Neural crest cell (in vitro differentiated cells): Measurements from ENCODE around the gene CDK19. TPM values are rescaled to one million over a fixed set of nuclear protein-coding genes. Genes with fewer than 3 reads are reported as not detected.

Experiments
- DNase-seq: peaks from one replicate; pipeline ENCODE4 v3.0.0; 2021; ENCODE audit warnings: low read depth, mixed read lengths, low spot score
- H3K27ac Mint-ChIP-seq: one replicate; pipeline ENCODE4 v1.8.0; 2021; ENCODE audit warnings: mild to moderate bottlenecking, mixed read lengths; ENCODE audit not compliant: unreplicated experiment
- H3K27me3 Mint-ChIP-seq: 2 replicates; pipeline ENCODE4 v1.8.0; 2021; ENCODE audit warnings: low read depth, mild to moderate bottlenecking, mixed read lengths
- H3K36me3 Mint-ChIP-seq: 2 replicates; pipeline ENCODE4 v1.8.0; 2021; ENCODE audit warnings: low read depth, mild to moderate bottlenecking, mixed read lengths
- H3K4me1 Mint-ChIP-seq: 2 replicates; pipeline ENCODE4 v1.8.0; 2021; ENCODE audit warnings: mixed read lengths
- H3K4me3 Mint-ChIP-seq: one replicate; pipeline ENCODE4 v1.8.0; 2021; ENCODE audit warnings: mild to moderate bottlenecking, mixed read lengths
- H3K9me3 Mint-ChIP-seq: 2 replicates; pipeline ENCODE4 v1.8.0; 2021; ENCODE audit warnings: mixed read lengths
- total RNA-seq: library from RNA; stranded (reverse); gene quantifications from 2 replicates; pipeline ENCODE4 v1.2.1, GENCODE V29; 2021
- TF ChIP-seq, protein P1 (sequence below): fragments of 200-600 bp; sonication (generic); conservative IDR thresholded peaks from 2 replicates; pipeline ENCODE4 v1.5.0; 2021; ENCODE audit warnings: antibody characterized with exemption, mild to moderate bottlenecking

The CDK19 gene
- total RNA-seq, 1 donor from 2014 or later: 24.4 TPM

DNA sequence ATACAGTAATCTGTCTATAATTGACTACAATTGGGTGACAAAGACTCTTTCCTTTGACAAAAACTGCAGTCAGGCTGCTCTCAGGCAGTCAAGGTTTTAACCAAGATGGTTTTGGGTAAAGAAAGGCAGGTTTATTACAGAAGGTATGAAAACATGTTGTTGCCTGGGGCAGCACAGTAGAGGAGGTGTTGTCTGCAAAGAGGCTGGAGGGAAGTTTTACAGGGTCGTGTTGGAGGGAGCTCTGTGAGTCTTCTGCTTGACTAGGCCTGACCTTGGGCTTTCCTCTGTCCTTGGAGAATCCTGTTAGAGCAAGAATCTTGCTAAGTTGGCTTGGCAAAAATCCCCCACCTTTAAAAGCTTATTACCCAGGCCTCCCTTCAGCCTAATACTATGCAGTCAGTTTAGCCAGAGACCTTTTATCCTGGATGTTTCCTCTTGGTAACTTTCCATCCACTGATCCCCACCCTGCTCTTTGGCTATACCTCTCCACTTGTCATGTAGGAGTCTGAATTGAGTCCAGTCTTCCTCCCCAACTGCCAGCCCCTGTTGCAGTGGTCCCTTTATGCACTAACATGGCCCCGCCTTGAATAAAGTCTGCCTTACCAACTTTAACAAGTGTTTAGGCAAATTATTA, 195.9 kb downstream of the CDK19 start:
- Mint-ChIP-seq H3K9me3 (no peaks in the 10 kb centered on the region), H3K36me3 (peaks cover 11% of the 10 kb centered on the region), H3K4me3 (no peak overlapping the region), H3K27me3 (no peaks in the 10 kb centered on the region), H3K4me1 (peaks cover 19% of the 10 kb centered on the region), H3K27ac (no peak overlapping the region)
- TF ChIP-seq, protein P1, sequence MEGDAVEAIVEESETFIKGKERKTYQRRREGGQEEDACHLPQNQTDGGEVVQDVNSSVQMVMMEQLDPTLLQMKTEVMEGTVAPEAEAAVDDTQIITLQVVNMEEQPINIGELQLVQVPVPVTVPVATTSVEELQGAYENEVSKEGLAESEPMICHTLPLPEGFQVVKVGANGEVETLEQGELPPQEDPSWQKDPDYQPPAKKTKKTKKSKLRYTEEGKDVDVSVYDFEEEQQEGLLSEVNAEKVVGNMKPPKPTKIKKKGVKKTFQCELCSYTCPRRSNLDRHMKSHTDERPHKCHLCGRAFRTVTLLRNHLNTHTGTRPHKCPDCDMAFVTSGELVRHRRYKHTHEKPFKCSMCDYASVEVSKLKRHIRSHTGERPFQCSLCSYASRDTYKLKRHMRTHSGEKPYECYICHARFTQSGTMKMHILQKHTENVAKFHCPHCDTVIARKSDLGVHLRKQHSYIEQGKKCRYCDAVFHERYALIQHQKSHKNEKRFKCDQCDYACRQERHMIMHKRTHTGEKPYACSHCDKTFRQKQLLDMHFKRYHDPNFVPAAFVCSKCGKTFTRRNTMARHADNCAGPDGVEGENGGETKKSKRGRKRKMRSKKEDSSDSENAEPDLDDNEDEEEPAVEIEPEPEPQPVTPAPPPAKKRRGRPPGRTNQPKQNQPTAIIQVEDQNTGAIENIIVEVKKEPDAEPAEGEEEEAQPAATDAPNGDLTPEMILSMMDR: no peak
- no peak for DNase-seq

DNA sequence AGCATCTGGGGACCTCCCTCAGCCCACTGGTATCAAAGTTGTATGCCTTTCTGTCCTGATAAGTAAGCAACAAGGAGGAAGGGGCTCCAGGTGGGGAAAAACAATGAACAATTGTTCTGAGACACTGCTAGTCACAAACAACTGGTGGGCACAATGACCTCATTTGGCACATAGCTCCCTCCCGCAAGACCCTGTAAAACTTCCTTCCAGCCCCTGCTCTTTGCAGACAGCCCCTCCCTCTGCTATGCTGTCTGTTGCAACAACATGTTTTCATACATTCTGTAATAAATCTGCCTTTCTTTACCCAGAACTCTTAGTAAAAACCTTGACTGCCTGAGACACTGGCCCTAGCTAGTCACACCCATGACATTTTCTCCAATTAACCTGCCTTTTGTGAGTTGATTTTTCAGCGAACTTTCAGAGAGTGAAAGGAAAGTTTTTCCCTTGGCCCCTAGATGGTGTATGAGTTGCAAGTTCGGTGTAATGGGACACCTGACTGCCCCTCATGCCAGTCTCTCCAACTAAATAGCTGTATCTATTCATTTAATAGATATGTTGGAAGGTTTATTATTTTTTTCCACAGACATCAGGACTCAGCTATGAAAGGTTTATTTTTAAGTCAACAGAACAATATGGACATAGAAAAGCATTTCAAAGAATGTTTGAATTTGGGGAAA, 196.5 kb downstream of the CDK19 start:
- Mint-ChIP-seq H3K27ac (peak overlapping the region; percentile 89), H3K27me3 (no peaks in the 10 kb centered on the region), H3K9me3 (no peaks in the 10 kb centered on the region), H3K4me3 (no peak overlapping the region), H3K4me1 (peaks cover 19% of the 10 kb centered on the region), H3K36me3 (peaks cover 13% of the 10 kb centered on the region)
- TF ChIP-seq, protein P1: peak; percentile 45
- no peak for DNase-seq

GRCh38 chr6:110617057-110617456, 198.2 kb downstream of the CDK19 start:
- no peaks in the 10 kb centered on the region for H3K27me3 Mint-ChIP-seq
- peaks cover 19% of the 10 kb centered on the region for H3K4me1 Mint-ChIP-seq
- H3K36me3 Mint-ChIP-seq: peaks cover 13% of the 10 kb centered on the region
- H3K27ac Mint-ChIP-seq: peak overlapping the region; percentile 64
- H3K4me3 Mint-ChIP-seq: no peak overlapping the region
- TF ChIP-seq, protein P1: no peak
- no peaks in the 10 kb centered on the region for H3K9me3 Mint-ChIP-seq
- no peak for DNase-seq

DNA sequence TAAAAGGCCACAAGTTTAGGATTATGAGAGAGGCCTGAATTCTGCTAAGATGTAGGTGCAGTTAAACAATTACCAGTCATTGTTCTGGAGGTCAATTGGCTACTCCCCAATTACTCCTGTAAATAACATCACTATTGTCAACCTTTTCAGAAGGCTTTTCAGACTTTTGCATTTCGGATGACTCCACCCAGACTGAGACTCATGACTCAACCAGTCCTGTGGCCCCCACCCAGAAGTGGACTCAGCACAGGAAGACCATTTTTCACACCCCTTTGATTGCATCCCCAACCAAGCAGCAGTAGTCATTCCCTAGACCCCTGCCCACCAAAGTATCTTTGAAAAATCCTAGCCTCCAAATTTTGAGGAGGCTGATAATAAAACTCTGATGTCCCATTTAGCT, 199.5 kb downstream of the CDK19 start:
- peaks cover 15% of the 10 kb centered on the region for H3K36me3 Mint-ChIP-seq
- peaks cover 19% of the 10 kb centered on the region for H3K4me1 Mint-ChIP-seq
- H3K27me3 Mint-ChIP-seq: no peaks in the 10 kb centered on the region
- no peaks in the 10 kb centered on the region for H3K9me3 Mint-ChIP-seq
- H3K4me3 Mint-ChIP-seq: no peak overlapping the region
- TF ChIP-seq, protein P1: no peak
- DNase-seq: no peak
- H3K27ac Mint-ChIP-seq: no peak overlapping the region

GRCh38 chr6:110614586-110614985, 200.7 kb downstream of the CDK19 start:
- Mint-ChIP-seq H3K4me3 (no peak overlapping the region), H3K4me1 (peaks cover 19% of the 10 kb centered on the region), H3K9me3 (no peaks in the 10 kb centered on the region), H3K36me3 (peaks cover 15% of the 10 kb centered on the region), H3K27ac (no peak overlapping the region), H3K27me3 (no peaks in the 10 kb centered on the region)
- TF ChIP-seq, protein P1: no peak
- DNase-seq: no peak
